Mucosa of rectum (tissue), 2 donors: ENCODE data around the gene BCAM.

Experiments
- H3K27ac ChIP-seq, 2 donors: one replicate each; pipeline ENCODE4 v1.7.0; 2013; ENCODE audit warnings: inconsistent platforms in 2 of 2, low read depth in 2 of 2, low read length in 2 of 2
- H3K27me3 ChIP-seq, 2 donors: one replicate each; pipeline ENCODE4 v1.7.0; 2013; ENCODE audit warnings: low read length in 2 of 2; ENCODE audit not compliant: control insufficient read depth in 2 of 2, insufficient read depth in 2 of 2
- H3K36me3 ChIP-seq, 2 donors: one replicate each; pipeline ENCODE4 v1.7.0; 2013; ENCODE audit warnings: low read length in 2 of 2; ENCODE audit not compliant: control insufficient read depth in 2 of 2, insufficient read depth in 2 of 2
- H3K4me1 ChIP-seq, 2 donors: one replicate each; pipeline ENCODE4 v1.7.0; 2013; ENCODE audit warnings: low read length in 2 of 2, mild to moderate bottlenecking in 1 of 2; ENCODE audit not compliant: control insufficient read depth in 2 of 2, insufficient read depth in 2 of 2
- H3K4me3 ChIP-seq, 2 donors: one replicate each; pipeline ENCODE4 v1.7.0; 2013; ENCODE audit warnings: low read length in 2 of 2
- H3K9ac ChIP-seq, 2 donors: one replicate each; pipeline ENCODE4 v1.7.0; 2013; ENCODE audit warnings: low read length in 2 of 2, low read depth in 1 of 2, mild to moderate bottlenecking in 1 of 2
- H3K9me3 ChIP-seq, 2 donors: one replicate each; pipeline ENCODE4 v1.7.0; 2013; ENCODE audit warnings: low read length in 2 of 2; ENCODE audit not compliant: control insufficient read depth in 2 of 2
- donor health status: healthy.
- donor health status: Normal muscosa, but diverticular disease.

Gene BCAM

GRCh38 chr19:44807162-44807561, 1.7 kb upstream of the BCAM start:
- H3K4me3 ChIP-seq: no peak overlapping the region
- H3K9me3 ChIP-seq: no peaks in the 10 kb centered on the region
- H3K27me3 ChIP-seq: no peaks in the 10 kb centered on the region
- peaks cover 15 to 20% of the 10 kb centered on the region in 2 donors for H3K4me1 ChIP-seq
- H3K27ac ChIP-seq: peak overlapping the region; percentile 36 to 52
- peaks cover 0 to 9% of the 10 kb centered on the region in 2 donors for H3K36me3 ChIP-seq
- no peak overlapping the region for H3K9ac ChIP-seq

- no peaks in the 10 kb centered on the region for H3K27me3 ChIP-seq
- H3K9me3 ChIP-seq: no peaks in the 10 kb centered on the region
- peak overlapping the region in 1 of 2 donors; percentile 52 for H3K27ac ChIP-seq
- H3K36me3 ChIP-seq: peaks cover 0 to 5% of the 10 kb centered on the region in 2 donors
- peak overlapping the region in 1 of 2 donors; percentile 33 for H3K9ac ChIP-seq
- H3K4me3 ChIP-seq: no peak overlapping the region
- peaks cover 15 to 20% of the 10 kb centered on the region in 2 donors for H3K4me1 ChIP-seq
These were observed 1.0 kb upstream of the BCAM start for GRCh38 chr19:44807652-44808462.

GRCh38 chr19:44809577-44810233, 802 bp downstream of the BCAM start:
- peak overlapping the region in 1 of 2 donors; percentile 9 for H3K27ac ChIP-seq
- peaks cover 15 to 20% of the 10 kb centered on the region in 2 donors for H3K4me1 ChIP-seq

GRCh38 chr19:44810234-44811121, 1.6 kb downstream of the BCAM start:
- H3K4me1 ChIP-seq: peaks cover 15 to 20% of the 10 kb centered on the region in 2 donors
- H3K9me3 ChIP-seq: no peaks in the 10 kb centered on the region
- H3K9ac ChIP-seq: no peak overlapping the region
- no peak overlapping the region for H3K4me3 ChIP-seq
- H3K27ac ChIP-seq: no peak overlapping the region
- peaks cover 0 to 4% of the 10 kb centered on the region in 2 donors for H3K36me3 ChIP-seq
- no peaks in the 10 kb centered on the region for H3K27me3 ChIP-seq

More at GRCh38 chr19:44809577-44810233, 802 bp downstream of the BCAM start:
- Histone ChIP-seq H3K4me3 (peak overlapping the region; percentile 60 to 73), H3K9ac (peak overlapping the region; percentile 58 to 79), H3K9me3 (no peaks in the 10 kb centered on the region), H3K36me3 (peaks cover 0 to 2% of the 10 kb centered on the region in 2 donors), H3K27me3 (no peaks in the 10 kb centered on the region)

- H3K4me1 ChIP-seq: peaks cover 15 to 20% of the 10 kb centered on the region in 2 donors
- peaks cover 0 to 4% of the 10 kb centered on the region in 2 donors for H3K36me3 ChIP-seq
- no peaks in the 10 kb centered on the region for H3K27me3 ChIP-seq
- H3K9ac ChIP-seq: no peak overlapping the region
- H3K4me3 ChIP-seq: no peak overlapping the region
- no peaks in the 10 kb centered on the region for H3K9me3 ChIP-seq
- no peak overlapping the region for H3K27ac ChIP-seq
These were observed 2.2 kb downstream of the BCAM start for GRCh38 chr19:44811122-44811419.

GRCh38 chr19:44812142-44812718, 3.3 kb downstream of the BCAM start:
- no peak overlapping the region for H3K27ac ChIP-seq

GRCh38 chr19:44813070-44813840, 4.4 kb downstream of the BCAM start:
- Histone ChIP-seq H3K36me3 (peaks cover 0 to 4% of the 10 kb centered on the region in 2 donors), H3K4me1 (peaks cover 12 to 13% of the 10 kb centered on the region in 2 donors), H3K4me3 (no peak overlapping the region), H3K9ac (no peak overlapping the region), H3K27me3 (no peaks in the 10 kb centered on the region), H3K9me3 (no peaks in the 10 kb centered on the region), H3K27ac (no peak overlapping the region)

More at GRCh38 chr19:44812142-44812718, 3.3 kb downstream of the BCAM start:
- peaks cover 15 to 16% of the 10 kb centered on the region in 2 donors for H3K4me1 ChIP-seq
- H3K27me3 ChIP-seq: no peaks in the 10 kb centered on the region
- no peak overlapping the region for H3K9ac ChIP-seq
- H3K36me3 ChIP-seq: peaks cover 0 to 4% of the 10 kb centered on the region in 2 donors
- no peaks in the 10 kb centered on the region for H3K9me3 ChIP-seq
- no peak overlapping the region for H3K4me3 ChIP-seq

GRCh38 chr19:44813841-44814470, 5.1 kb downstream of the BCAM start:
- H3K9ac ChIP-seq: no peak overlapping the region
- peaks cover 0 to 4% of the 10 kb centered on the region in 2 donors for H3K36me3 ChIP-seq
- no peak overlapping the region for H3K4me3 ChIP-seq
- peaks cover 11 to 12% of the 10 kb centered on the region in 2 donors for H3K4me1 ChIP-seq
- no peaks in the 10 kb centered on the region for H3K9me3 ChIP-seq
- no peaks in the 10 kb centered on the region for H3K27me3 ChIP-seq
- H3K27ac ChIP-seq: no peak overlapping the region

GRCh38 chr19:44814517-44814916, 5.6 kb downstream of the BCAM start:
- H3K27ac ChIP-seq: no peak overlapping the region
- no peak overlapping the region for H3K4me3 ChIP-seq
- no peak overlapping the region for H3K9ac ChIP-seq
- peaks cover 5 to 6% of the 10 kb centered on the region in 2 donors for H3K4me1 ChIP-seq
- no peaks in the 10 kb centered on the region for H3K27me3 ChIP-seq
- H3K9me3 ChIP-seq: no peaks in the 10 kb centered on the region
- H3K36me3 ChIP-seq: peaks cover 0 to 4% of the 10 kb centered on the region in 2 donors
